COLO668 (cell line): ENCODE data around the gene NDUFAF8.

Source experiments
- DNase-seq: peaks from one replicate; lab custom pipeline; 2025; ENCODE audit not compliant: unreplicated experiment; lab: John Stamatoyannopoulos, UW

Gene NDUFAF8

GRCh38 chr17:81200695-81201580, 38.2 kb upstream of the NDUFAF8 start:
- peak; percentile 11 for DNase-seq

- no peak for DNase-seq
Measured at GRCh38 chr17:81202318-81202717, 36.8 kb upstream of the NDUFAF8 start.

DNA sequence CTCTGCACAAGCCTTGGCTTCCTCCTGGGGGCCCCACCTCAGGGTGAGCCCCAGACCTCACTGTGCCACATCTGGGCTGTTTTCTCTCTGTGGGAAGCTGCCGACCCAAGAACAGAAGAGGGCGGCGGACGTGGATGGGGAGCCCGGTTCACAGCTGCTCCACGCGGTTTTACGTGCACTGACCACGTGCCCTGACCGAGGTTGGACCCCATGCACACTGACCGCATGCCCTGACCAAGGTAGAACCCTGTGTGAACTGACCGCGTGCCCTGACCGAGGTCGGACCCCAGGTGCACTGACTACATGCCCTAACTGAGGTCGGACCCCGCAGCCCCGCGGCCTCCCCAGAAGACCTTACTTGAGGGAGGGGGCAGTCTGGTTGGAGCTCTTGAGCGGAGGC, 36.0 kb upstream of the NDUFAF8 start:
- no peak for DNase-seq

- DNase-seq = no peak
Measured at GRCh38 chr17:81204578-81204977, 34.5 kb upstream of the NDUFAF8 start.

DNA sequence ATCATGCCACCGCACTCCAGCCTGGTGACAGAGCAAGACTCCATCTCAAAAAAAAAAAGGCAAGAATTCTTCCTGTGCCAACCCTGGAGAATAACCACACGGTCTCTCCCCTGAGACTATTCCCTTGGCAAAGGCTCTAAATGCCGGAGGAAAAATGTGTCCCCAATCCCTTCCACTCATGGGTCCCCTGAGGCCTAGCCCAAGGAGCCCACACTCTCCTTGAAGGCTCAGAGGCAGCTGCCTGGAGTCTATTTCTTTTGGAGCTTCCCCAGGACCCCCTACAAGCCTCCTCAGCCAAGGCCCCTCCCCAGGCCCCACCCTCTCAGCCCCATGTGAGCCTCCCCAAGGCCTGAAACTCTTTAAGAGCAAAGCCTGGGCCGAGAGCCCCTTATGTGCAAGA, 33.0 kb upstream of the NDUFAF8 start:
- no peak for DNase-seq

DNA sequence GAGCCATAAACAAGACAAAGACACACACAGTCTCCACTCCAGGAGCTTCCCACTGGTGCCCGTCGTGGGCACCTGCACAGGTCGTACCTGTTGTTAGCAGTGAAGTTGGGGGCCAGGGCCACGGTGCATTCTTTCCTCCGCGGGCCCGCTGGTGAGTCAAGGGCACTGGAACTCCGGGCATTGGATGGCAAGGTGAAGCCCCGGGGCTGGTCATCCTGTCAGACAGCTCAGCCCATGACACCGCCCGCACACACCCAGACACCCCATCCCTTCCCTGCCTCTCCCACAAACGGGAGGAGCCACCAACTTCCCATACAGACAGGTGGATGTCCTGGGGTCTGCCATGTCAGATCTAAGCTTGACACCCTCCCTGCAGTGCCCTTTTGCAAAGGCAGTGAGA, 32.5 kb upstream of the NDUFAF8 start:
- no peak for DNase-seq

DNA sequence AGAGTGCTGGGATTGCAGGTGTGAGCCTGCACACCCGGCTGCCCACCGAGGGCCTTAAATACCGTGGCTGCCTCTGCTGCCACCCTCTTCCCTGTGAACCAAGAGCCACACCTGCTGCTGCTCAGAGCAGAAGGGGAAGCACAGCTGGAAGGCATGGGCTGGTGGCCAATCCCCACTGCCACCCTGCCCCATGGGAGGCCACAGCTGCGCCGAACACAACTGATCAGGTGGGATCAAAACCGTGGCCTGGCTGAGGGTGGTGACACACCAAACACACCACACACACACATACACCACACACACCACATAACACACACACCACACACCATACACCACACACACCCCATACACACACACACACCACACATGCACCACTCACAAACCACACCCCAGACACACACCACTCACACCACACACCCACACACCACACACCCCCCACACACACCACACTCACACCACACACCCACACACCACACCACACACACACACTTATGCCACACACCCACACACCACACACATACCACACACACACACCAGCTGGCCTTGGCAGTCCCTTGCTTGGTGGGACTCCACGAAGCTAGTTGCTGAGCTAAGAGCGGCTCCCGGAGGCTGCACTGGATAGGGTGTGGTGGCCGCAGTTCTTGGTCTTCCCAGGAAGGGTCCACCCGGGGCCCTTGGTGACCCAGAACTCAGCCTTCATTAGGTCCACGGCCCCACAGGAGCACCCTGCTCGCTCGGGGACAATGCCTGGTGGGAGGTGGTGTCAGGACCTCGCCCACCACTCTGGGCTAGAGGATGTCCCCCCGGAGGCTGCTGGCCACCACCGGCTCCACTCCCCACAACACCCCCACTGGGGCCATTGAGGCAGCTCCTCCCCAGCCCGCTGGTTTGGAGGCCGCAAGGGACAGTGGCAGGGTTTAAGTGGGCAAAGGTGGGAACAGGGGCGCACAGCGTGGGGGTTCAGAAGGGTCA, 31.2 kb upstream of the NDUFAF8 start:
- DNase-seq = peak; percentile 42

- no peak for DNase-seq
Measured at GRCh38 chr17:81208651-81209050, 30.5 kb upstream of the NDUFAF8 start.

GRCh38 chr17:81209141-81209540, 30.0 kb upstream of the NDUFAF8 start:
- no peak for DNase-seq

DNA sequence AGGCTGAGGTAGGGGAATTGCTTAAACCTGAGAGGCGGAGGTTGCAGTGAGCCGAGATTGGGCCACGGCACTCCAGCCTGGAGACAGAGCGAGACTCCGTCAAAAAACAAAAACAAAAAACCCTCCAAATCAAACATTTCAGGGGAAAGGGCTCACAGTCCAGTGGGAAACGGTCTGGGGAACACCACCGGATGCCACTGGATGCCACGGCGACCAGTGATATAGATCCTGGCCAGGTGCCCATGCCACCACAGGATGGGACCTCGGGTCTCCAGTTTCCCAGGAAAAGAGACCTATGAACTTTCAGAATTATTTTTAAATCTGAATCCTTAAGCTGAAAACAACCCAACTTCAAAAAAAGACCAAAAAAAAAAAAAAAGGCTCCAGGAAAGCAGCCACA, 28.7 kb upstream of the NDUFAF8 start:
- DNase-seq = no peak

- no peak for DNase-seq
Measured at GRCh38 chr17:81210868-81211267, 28.2 kb upstream of the NDUFAF8 start.

DNA sequence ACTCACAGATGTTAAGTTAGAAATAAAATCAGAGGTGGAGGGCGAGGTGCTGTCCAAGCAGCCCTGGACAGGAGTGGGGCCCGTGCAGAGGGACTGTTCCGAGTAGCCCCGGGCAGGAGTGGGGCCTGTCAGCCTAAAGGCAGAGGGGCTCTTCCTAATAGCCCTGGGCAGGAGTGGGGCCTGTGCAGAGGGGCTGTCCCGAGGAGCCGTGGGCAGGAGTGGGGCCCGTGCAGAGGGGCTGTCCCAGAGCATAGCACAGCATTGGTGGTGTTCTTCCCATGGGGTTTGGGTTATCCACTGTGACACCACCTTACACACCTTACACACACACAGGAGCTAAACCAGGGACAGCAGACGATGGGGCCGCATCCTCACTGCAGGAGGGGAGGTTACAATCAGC, 26.8 kb upstream of the NDUFAF8 start:
- no peak for DNase-seq

DNA sequence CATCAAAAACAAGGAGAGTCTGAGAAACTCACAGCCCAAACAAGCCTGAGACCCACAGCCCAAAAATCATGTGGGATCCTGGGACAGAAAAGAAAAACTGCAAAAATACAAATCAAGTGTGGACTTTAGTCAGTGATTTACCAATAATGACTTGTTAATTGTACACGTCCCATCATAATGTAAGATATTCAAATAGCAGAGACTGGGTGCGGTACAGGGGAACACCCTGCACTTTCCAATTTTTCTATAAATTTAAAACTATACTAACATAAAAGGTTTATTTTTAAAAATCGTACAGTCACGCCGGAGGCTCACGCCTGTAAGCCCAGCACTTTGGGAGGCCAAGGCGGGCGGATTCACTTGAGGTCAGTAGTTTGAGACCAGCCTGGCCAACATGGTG, 25.1 kb upstream of the NDUFAF8 start:
- no peak for DNase-seq

- DNase-seq = no peak
Measured at GRCh38 chr17:81217491-81217890, 21.6 kb upstream of the NDUFAF8 start.

GRCh38 chr17:81218459-81218858, 20.7 kb upstream of the NDUFAF8 start:
- no peak for DNase-seq

DNA sequence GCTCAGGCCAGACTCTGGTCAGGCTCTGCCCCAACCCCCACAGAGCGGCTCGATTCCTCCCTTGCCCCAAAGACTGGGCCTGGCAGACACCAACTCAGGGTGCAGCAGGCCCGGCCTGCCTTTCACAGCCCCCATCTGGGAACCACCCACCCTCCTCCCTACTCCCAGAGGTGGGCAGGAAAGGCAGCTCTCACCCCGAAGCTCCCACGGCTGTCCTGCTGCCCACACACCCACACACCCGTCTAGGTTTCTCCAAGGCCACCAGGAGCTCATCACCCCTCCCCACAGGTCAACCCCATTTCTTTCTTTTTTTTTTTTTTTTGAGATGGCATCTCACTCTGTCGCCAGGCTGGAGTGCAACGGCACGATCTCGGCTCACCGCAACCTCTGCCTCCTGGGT, 20.1 kb upstream of the NDUFAF8 start:
- DNase-seq = no peak

DNA sequence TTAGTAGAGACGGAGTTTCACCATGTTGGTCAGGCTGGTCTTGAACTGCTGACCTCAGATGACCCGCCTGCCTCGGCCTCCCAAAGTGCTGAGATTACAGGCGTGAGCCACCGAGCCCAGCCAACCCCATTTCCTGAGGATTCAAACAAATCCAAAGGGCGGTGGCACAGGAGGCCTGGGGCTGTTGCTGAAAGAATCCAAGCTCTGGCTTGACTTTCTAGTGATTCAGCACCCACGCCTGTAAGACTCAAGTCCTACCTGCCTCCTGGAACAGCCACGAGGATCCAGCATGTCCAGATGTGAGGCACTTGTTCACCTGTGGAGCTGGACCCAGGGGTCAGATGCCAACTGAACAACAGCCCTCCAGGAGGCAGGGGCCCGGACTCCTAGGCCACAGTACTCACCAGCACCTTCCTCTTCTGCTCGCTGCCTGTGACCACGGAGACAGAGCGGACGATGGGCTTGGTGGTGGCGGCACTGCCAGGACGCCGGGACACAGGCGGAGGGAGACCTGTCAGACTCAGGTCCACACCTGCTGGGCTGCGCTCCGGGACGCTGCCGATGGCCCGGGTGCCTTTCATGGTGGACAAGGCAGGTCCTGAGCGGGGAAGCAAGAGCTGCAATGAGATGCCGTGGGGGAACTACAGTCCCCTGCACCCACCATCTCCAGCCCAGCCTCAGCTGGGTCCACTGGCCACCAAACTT, 19.5 kb upstream of the NDUFAF8 start:
- DNase-seq = no peak

DNA sequence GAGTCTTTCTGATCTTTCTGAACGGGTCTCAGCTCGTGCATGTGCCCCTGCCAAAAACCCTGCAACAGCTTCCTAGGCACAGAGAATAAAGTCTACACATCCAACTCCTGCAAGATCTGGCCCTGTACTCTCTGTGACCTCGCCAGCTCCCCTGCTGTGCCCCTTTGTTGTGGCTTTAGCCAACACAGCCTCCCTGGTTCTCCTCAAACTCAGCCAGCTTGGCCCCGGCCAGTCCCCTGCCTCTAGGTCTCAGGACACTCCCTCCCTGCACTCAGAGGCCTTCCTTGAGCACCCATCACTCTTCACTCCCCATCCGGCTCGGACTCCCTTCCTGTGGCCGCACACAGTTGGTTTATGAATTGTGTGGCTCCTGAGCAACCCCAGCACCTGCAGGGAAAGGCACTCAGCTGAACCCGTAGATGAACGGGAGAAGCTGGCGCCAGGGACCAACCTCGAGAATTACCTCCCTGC, 17.7 kb upstream of the NDUFAF8 start:
- peak; percentile 15 for DNase-seq

GRCh38 chr17:81221842-81222619, 17.1 kb upstream of the NDUFAF8 start:
- DNase-seq = no peak

DNA sequence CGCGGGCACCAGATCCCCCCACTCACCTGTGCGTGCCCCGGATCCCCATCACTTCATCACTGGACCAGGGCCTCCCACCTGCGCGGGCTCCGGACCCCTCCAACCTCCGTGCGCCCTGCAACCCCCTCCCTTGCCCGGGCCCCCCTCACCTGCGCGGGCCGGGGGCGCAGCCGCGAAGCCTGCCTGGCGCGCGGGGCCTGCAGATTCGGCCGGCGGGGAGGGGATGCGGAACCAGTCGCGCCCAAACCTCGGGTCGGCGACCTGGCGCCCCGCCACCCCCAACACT, 16.6 kb upstream of the NDUFAF8 start:
- DNase-seq = no peak
